Peyer's patch (tissue), 4 donors: ENCODE measurements around the gene SGIP1. TPM values are rescaled to one million over a fixed set of nuclear protein-coding genes. Genes with fewer than 3 reads are reported as not detected.
A peak's percentile ranks its signal among the peaks of the same experiment; 100 is the strongest.

ENCODE experiments used
- DNase-seq, 3 donors: peaks; one replicate each; pipeline ENCODE4 v3.0.0-alpha.2; 2017 to 2019
- H3K27ac ChIP-seq, 4 donors: fragments of 200-600 bp; sonication (generic); one replicate each; pipeline ENCODE4 v1.5.1; 2016 to 2019
- H3K27me3 ChIP-seq, 2 donors: fragments of 200-600 bp; sonication (generic); one replicate each; pipeline ENCODE4 v1.5.1; 2019
- H3K36me3 ChIP-seq, 3 donors: fragments of 200-600 bp; sonication (generic); one replicate each; pipeline ENCODE4 v1.5.1; 2016 to 2019
- H3K4me1 ChIP-seq, 4 donors: fragments of 200-600 bp; sonication (generic); one replicate each; pipeline ENCODE4 v1.5.1; 2016 to 2019
- H3K4me3 ChIP-seq, 4 donors: fragments of 200-600 bp; sonication (generic); 1 replicate in 3 of 4; 2 replicates in 1 of 4; pipeline ENCODE4 v1.5.1; 2016 to 2019; ENCODE audit warnings: mild to moderate bottlenecking in 1 of 4
- H3K9me3 ChIP-seq, 4 donors: fragments of 200-600 bp; sonication (generic); one replicate each; pipeline ENCODE4 v1.5.1; 2016 to 2019; ENCODE audit warnings: mild to moderate bottlenecking in 1 of 4
- CTCF ChIP-seq, 6 experiments: fragments of 450-650 bp in 4 of 6; fragments of 200-600 bp in 2 of 6; sonication (generic) in 1 of 6; IDR thresholded peaks; one replicate each; pipeline ENCODE4 v1.5.1; 2017 to 2019; ENCODE audit warnings: antibody characterized with exemption in 6 of 6, mild to moderate bottlenecking in 3 of 6, moderate library complexity in 1 of 6
- POLR2A ChIP-seq, 2 donors: fragments of 450-650 bp; IDR thresholded peaks; one replicate each; pipeline ENCODE4 v1.5.1; 2017; ENCODE audit warnings: antibody characterized with exemption in 2 of 2, mild to moderate bottlenecking in 2 of 2, moderate library complexity in 2 of 2
- total RNA-seq, 4 donors: library from RNA; depleted of rRNA; stranded (reverse); fragments of >200 nt; gene quantifications; one replicate each; pipeline ENCODE4 v1.1.0, GENCODE V29; 2016

Gene SGIP1
- total RNA-seq, 4 donors from 2014 or later, result 0.47 to 14.9 (median 5.8) TPM

GRCh38 chr1:66605419-66605997 lies 71.6 kb downstream of the SGIP1 start:
- Histone ChIP-seq H3K4me3 (no peak overlapping the region), H3K36me3 (no peaks in the 10 kb centered on the region), H3K27ac (no peak overlapping the region), H3K27me3 (no peaks in the 10 kb centered on the region), H3K9me3 (no peaks in the 10 kb centered on the region), H3K4me1 (no peaks in the 10 kb centered on the region)
- DNase-seq, result no peak
- TF ChIP-seq POLR2A (IDR thresholded peaks at IDR 0.05) (no peak), CTCF (IDR thresholded peaks at IDR 0.05) (no peak)

GRCh38 chr1:66606362-66607065 lies 72.6 kb downstream of the SGIP1 start:
- Histone ChIP-seq H3K27ac (no peak overlapping the region), H3K4me3 (no peak overlapping the region), H3K4me1 (no peaks in the 10 kb centered on the region), H3K9me3 (no peaks in the 10 kb centered on the region), H3K27me3 (no peaks in the 10 kb centered on the region), H3K36me3 (no peaks in the 10 kb centered on the region)
- no peak for DNase-seq
- TF ChIP-seq CTCF (IDR thresholded peaks at IDR 0.05) (no peak), POLR2A (IDR thresholded peaks at IDR 0.05) (no peak)

- Histone ChIP-seq H3K27me3 (no peaks in the 10 kb centered on the region), H3K9me3 (no peaks in the 10 kb centered on the region), H3K4me1 (no peaks in the 10 kb centered on the region), H3K36me3 (no peaks in the 10 kb centered on the region), H3K4me3 (no peak overlapping the region), H3K27ac (no peak overlapping the region)
- TF ChIP-seq POLR2A (IDR thresholded peaks at IDR 0.05) (no peak), CTCF (IDR thresholded peaks at IDR 0.05) (peak in 1 of 6 experiments; percentile 8)
- DNase-seq, result no peak
These were observed 73.5 kb downstream of the SGIP1 start for GRCh38 chr1:66607458-66607857.

GRCh38 chr1:66613187-66613586 lies 79.2 kb downstream of the SGIP1 start:
- H3K4me3 ChIP-seq, result no peak overlapping the region
- DNase-seq, result no peak
- no peaks in the 10 kb centered on the region for H3K36me3 ChIP-seq
- H3K27ac ChIP-seq, result no peak overlapping the region
- no peaks in the 10 kb centered on the region for H3K27me3 ChIP-seq
- H3K4me1 ChIP-seq, result no peaks in the 10 kb centered on the region
- no peaks in the 10 kb centered on the region for H3K9me3 ChIP-seq
- TF ChIP-seq POLR2A (IDR thresholded peaks at IDR 0.05), result no peak
- TF ChIP-seq CTCF (IDR thresholded peaks at IDR 0.05), result no peak

GRCh38 chr1:66617362-66618184 lies 83.6 kb downstream of the SGIP1 start:
- no peaks in the 10 kb centered on the region for H3K4me1 ChIP-seq
- H3K4me3 ChIP-seq, result no peak overlapping the region
- no peak for DNase-seq
- TF ChIP-seq CTCF (IDR thresholded peaks at IDR 0.05), result no peak
- TF ChIP-seq POLR2A (IDR thresholded peaks at IDR 0.05), result no peak
- H3K9me3 ChIP-seq, result no peaks in the 10 kb centered on the region
- no peaks in the 10 kb centered on the region for H3K27me3 ChIP-seq
- H3K27ac ChIP-seq, result no peak overlapping the region
- no peaks in the 10 kb centered on the region for H3K36me3 ChIP-seq
